ENCODE results near the gene TRIM33. TPM values are rescaled to one million over a fixed set of nuclear protein-coding genes. Genes with fewer than 3 reads are reported as not detected.

The TRIM33 gene
- total RNA-seq, 1 donor from 2014 or later, result 31.8 TPM

DNA sequence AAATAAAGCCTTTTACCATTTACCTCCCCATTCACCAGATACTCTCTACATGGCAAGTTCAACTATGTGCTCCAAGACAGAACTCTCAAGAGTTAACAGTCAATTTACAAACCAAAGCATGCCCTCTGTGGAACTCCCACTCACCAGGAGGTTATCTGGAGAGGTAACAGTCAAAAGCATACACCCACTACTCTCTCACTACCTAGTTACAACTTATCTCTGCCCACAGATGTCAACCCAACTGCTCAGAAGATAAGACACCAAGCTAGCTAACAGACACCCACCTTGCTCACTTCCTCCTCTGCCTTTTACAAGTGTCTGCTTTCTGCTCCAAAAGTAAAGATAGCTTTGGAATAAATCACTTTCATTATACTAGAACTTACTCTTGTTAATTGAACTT is 131.0 kb downstream of the TRIM33 start:
- Histone ChIP-seq H2AFZ (ENCODE audit: low read depth, low read length) (no peak overlapping the region), H3K79me2 (ENCODE audit: insufficient read depth, low read length) (no peaks in the 10 kb centered on the region), H3K9me3 (ENCODE audit: insufficient read depth, low read depth, low read length) (no peaks in the 10 kb centered on the region), H3K9ac (ENCODE audit: low read length) (no peak overlapping the region), H3K27ac (ENCODE audit: low read depth, low read length) (no peak overlapping the region), H4K20me1 (ENCODE audit: insufficient read depth, low read length) (no peaks in the 10 kb centered on the region), H3K27me3 (ENCODE audit: insufficient read depth, low read length) (no peaks in the 10 kb centered on the region), H3K4me3 (ENCODE audit: insufficient read depth, low read depth, low read length) (no peak overlapping the region), H3K4me2 (ENCODE audit: low read length) (no peak overlapping the region), H3K36me3 (ENCODE audit: insufficient read depth, low read length) (no peaks in the 10 kb centered on the region), H3K4me1 (ENCODE audit: insufficient read depth, low read length) (no peaks in the 10 kb centered on the region)
- Mint-ChIP-seq H3K36me3 (ENCODE audit: low read depth, unreplicated experiment) (no peaks in the 10 kb centered on the region), H3K27ac (ENCODE audit: unreplicated experiment) (no peak overlapping the region), H3K9me3 (ENCODE audit: unreplicated experiment) (peaks cover 15% of the 10 kb centered on the region), H3K4me1 (ENCODE audit: low read depth, unreplicated experiment) (no peaks in the 10 kb centered on the region), H3K4me3 (ENCODE audit: unreplicated experiment) (no peak overlapping the region), H3K27me3 (ENCODE audit: low read depth, unreplicated experiment) (no peaks in the 10 kb centered on the region)
- FAIRE-seq, result no peak
- TF ChIP-seq EZH2 (IDR thresholded peaks at IDR 0.05; ENCODE audit: insufficient read depth, low read length), result no peak
- TF ChIP-seq, protein P1, sequence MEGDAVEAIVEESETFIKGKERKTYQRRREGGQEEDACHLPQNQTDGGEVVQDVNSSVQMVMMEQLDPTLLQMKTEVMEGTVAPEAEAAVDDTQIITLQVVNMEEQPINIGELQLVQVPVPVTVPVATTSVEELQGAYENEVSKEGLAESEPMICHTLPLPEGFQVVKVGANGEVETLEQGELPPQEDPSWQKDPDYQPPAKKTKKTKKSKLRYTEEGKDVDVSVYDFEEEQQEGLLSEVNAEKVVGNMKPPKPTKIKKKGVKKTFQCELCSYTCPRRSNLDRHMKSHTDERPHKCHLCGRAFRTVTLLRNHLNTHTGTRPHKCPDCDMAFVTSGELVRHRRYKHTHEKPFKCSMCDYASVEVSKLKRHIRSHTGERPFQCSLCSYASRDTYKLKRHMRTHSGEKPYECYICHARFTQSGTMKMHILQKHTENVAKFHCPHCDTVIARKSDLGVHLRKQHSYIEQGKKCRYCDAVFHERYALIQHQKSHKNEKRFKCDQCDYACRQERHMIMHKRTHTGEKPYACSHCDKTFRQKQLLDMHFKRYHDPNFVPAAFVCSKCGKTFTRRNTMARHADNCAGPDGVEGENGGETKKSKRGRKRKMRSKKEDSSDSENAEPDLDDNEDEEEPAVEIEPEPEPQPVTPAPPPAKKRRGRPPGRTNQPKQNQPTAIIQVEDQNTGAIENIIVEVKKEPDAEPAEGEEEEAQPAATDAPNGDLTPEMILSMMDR (IDR thresholded peaks at IDR 0.05; ENCODE audit: insufficient read depth, low read depth, low read length), result no peak
- no peak for DNase-seq (ENCODE audit: low read depth)

GRCh38 chr1:114379358-114379757 is 131.6 kb downstream of the TRIM33 start:
- Mint-ChIP-seq H3K4me1 (ENCODE audit: low read depth, unreplicated experiment) (no peaks in the 10 kb centered on the region), H3K36me3 (ENCODE audit: low read depth, unreplicated experiment) (no peaks in the 10 kb centered on the region), H3K27ac (ENCODE audit: unreplicated experiment) (no peak overlapping the region), H3K9me3 (ENCODE audit: unreplicated experiment) (peaks cover 15% of the 10 kb centered on the region), H3K27me3 (ENCODE audit: low read depth, unreplicated experiment) (no peaks in the 10 kb centered on the region), H3K4me3 (ENCODE audit: unreplicated experiment) (no peak overlapping the region)
- Histone ChIP-seq H3K79me2 (ENCODE audit: insufficient read depth, low read length) (no peaks in the 10 kb centered on the region), H4K20me1 (ENCODE audit: insufficient read depth, low read length) (no peaks in the 10 kb centered on the region), H3K27ac (ENCODE audit: low read depth, low read length) (no peak overlapping the region), H3K4me1 (ENCODE audit: insufficient read depth, low read length) (no peaks in the 10 kb centered on the region), H3K27me3 (ENCODE audit: insufficient read depth, low read length) (no peaks in the 10 kb centered on the region), H3K4me2 (ENCODE audit: low read length) (no peak overlapping the region), H3K36me3 (ENCODE audit: insufficient read depth, low read length) (no peaks in the 10 kb centered on the region), H3K9ac (ENCODE audit: low read length) (no peak overlapping the region), H3K9me3 (ENCODE audit: insufficient read depth, low read depth, low read length) (peaks cover under 1% of the 10 kb centered on the region), H3K4me3 (ENCODE audit: insufficient read depth, low read depth, low read length) (no peak overlapping the region), H2AFZ (ENCODE audit: low read depth, low read length) (no peak overlapping the region)
- TF ChIP-seq, protein P1 (IDR thresholded peaks at IDR 0.05; ENCODE audit: insufficient read depth, low read depth, low read length), result no peak
- no peak for TF ChIP-seq EZH2 (IDR thresholded peaks at IDR 0.05; ENCODE audit: insufficient read depth, low read length)
- no peak for FAIRE-seq
- no peak for DNase-seq (ENCODE audit: low read depth)

- no peaks in the 10 kb centered on the region for H3K36me3 Mint-ChIP-seq (ENCODE audit: low read depth, unreplicated experiment)
- TF ChIP-seq EZH2 (IDR thresholded peaks at IDR 0.05; ENCODE audit: insufficient read depth, low read length), result no peak
- TF ChIP-seq, protein P1 (IDR thresholded peaks at IDR 0.05; ENCODE audit: insufficient read depth, low read depth, low read length), result no peak
- H3K79me2 ChIP-seq (ENCODE audit: insufficient read depth, low read length), result no peaks in the 10 kb centered on the region
- H3K4me1 Mint-ChIP-seq (ENCODE audit: low read depth, unreplicated experiment), result no peaks in the 10 kb centered on the region
- H3K9me3 ChIP-seq (ENCODE audit: insufficient read depth, low read depth, low read length), result peaks cover 6% of the 10 kb centered on the region
- no peak overlapping the region for H3K9ac ChIP-seq (ENCODE audit: low read length)
- no peak overlapping the region for H3K4me3 ChIP-seq (ENCODE audit: insufficient read depth, low read depth, low read length)
- H3K36me3 ChIP-seq (ENCODE audit: insufficient read depth, low read length), result no peaks in the 10 kb centered on the region
- H3K27ac ChIP-seq (ENCODE audit: low read depth, low read length), result no peak overlapping the region
- H3K27me3 ChIP-seq (ENCODE audit: insufficient read depth, low read length), result no peaks in the 10 kb centered on the region
- no peak overlapping the region for H3K4me3 Mint-ChIP-seq (ENCODE audit: unreplicated experiment)
- no peaks in the 10 kb centered on the region for H3K4me1 ChIP-seq (ENCODE audit: insufficient read depth, low read length)
- DNase-seq (ENCODE audit: low read depth) (no peak), FAIRE-seq (no peak)
- H3K4me2 ChIP-seq (ENCODE audit: low read length), result no peak overlapping the region
- no peak overlapping the region for H3K27ac Mint-ChIP-seq (ENCODE audit: unreplicated experiment)
- no peaks in the 10 kb centered on the region for H3K27me3 Mint-ChIP-seq (ENCODE audit: low read depth, unreplicated experiment)
- H2AFZ ChIP-seq (ENCODE audit: low read depth, low read length), result no peak overlapping the region
- H4K20me1 ChIP-seq (ENCODE audit: insufficient read depth, low read length), result no peaks in the 10 kb centered on the region
- peaks cover 22% of the 10 kb centered on the region for H3K9me3 Mint-ChIP-seq (ENCODE audit: unreplicated experiment)
Measured at GRCh38 chr1:114377356-114377755, 133.6 kb downstream of the TRIM33 start.
